ENCODE results near the gene PLK2. TPM values are rescaled to one million over a fixed set of nuclear protein-coding genes. Genes with fewer than 3 reads are reported as not detected.

Gene PLK2
- total RNA-seq, 1 experiment from 2014 or later = 372 TPM

DNA sequence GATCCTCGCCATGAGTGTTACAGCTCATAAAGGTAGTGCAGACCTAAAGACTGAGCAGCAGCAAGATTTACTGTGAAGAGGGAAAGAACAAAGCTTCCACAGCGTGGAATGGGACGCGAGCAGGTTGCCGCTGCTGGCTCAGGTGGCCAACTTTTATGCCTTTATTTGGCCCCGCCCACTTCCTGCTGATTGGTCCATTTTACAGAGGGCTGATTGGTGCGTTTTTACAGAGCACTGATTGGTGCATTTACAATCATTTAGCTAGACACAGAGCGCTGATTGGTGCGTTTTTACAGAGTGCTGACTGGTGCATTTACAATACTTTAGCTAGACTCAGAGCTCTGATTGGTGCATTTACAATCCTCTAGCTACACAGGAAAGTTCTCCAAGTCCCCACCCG lies 13.9 kb downstream of the PLK2 start:
- H3K9me3 ChIP-seq (ENCODE audit: low read length) = no peaks in the 10 kb centered on the region
- H3K9me2 ChIP-seq (replicated peaks; ENCODE audit: low read length) = no peaks in the 10 kb centered on the region
- DNase-seq = no peak
- no peak overlapping the region for H3K4me2 ChIP-seq (ENCODE audit: low read length)
- no peaks in the 10 kb centered on the region for H3K79me2 ChIP-seq (ENCODE audit: low read length)
- TF ChIP-seq EZH2phosphoT487 (IDR thresholded peaks at IDR 0.05; ENCODE audit: borderline replicate concordance, low read length) (no peak), EZH2 (IDR thresholded peaks at IDR 0.05; ENCODE audit: low read length, unreplicated experiment) (no peak)
- TF ChIP-seq, protein P1, sequence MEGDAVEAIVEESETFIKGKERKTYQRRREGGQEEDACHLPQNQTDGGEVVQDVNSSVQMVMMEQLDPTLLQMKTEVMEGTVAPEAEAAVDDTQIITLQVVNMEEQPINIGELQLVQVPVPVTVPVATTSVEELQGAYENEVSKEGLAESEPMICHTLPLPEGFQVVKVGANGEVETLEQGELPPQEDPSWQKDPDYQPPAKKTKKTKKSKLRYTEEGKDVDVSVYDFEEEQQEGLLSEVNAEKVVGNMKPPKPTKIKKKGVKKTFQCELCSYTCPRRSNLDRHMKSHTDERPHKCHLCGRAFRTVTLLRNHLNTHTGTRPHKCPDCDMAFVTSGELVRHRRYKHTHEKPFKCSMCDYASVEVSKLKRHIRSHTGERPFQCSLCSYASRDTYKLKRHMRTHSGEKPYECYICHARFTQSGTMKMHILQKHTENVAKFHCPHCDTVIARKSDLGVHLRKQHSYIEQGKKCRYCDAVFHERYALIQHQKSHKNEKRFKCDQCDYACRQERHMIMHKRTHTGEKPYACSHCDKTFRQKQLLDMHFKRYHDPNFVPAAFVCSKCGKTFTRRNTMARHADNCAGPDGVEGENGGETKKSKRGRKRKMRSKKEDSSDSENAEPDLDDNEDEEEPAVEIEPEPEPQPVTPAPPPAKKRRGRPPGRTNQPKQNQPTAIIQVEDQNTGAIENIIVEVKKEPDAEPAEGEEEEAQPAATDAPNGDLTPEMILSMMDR (conservative IDR thresholded peaks at IDR 0.05; ENCODE audit: low read depth, low read length) = no peak
- CTCF ChIA-PET = no interaction called here
- intact Hi-C loops (cut with micrococcal nuclease) = no loop called here
- POLR2A ChIA-PET (ENCODE audit: unreplicated experiment) = no interaction called here
- no peak overlapping the region for H3K27ac ChIP-seq (ENCODE audit: low read length)
- H3K9ac ChIP-seq (ENCODE audit: low read length) = no peak overlapping the region
- no peaks in the 10 kb centered on the region for H3F3A ChIP-seq (ENCODE audit: low read length, unreplicated experiment)
- no peaks in the 10 kb centered on the region for H4K20me1 ChIP-seq (ENCODE audit: low read length)
- H3K36me3 ChIP-seq (ENCODE audit: low read depth, low read length) = no peaks in the 10 kb centered on the region; the same call in 1 of the 2 replicates
- H3K4me1 ChIP-seq (ENCODE audit: insufficient read depth, low read length) = peaks cover 13% of the 10 kb centered on the region
- no peak for ATAC-seq
- no peak overlapping the region for H3K4me3 ChIP-seq (ENCODE audit: low read length)
- no TSS peak for BruUV-seq (replicated peaks)
- H3K27me3 ChIP-seq (ENCODE audit: low read length) = no peaks in the 10 kb centered on the region
- no peak overlapping the region for H2AFZ ChIP-seq (ENCODE audit: low read length)

DNA sequence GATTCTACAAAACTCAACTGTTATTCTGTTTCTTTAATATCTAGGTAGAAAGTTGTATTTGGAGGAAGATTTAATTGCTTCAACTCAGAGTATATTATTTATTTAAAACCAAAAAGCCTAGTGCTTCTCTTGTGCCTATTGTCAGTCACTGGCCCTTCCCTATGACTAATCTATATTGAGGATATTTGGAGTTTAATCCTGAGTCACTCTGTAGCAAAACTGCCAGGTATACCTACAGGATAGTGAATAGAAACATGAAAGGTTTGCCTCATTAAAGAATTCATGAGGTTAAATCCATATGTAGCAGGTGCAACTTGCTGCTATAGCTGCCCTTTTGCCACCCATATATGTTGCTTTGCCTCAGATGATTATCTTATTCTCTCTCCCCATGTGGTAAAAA lies 15.1 kb downstream of the PLK2 start:
- H3K27me3 ChIP-seq (ENCODE audit: low read length) = no peaks in the 10 kb centered on the region

DNA sequence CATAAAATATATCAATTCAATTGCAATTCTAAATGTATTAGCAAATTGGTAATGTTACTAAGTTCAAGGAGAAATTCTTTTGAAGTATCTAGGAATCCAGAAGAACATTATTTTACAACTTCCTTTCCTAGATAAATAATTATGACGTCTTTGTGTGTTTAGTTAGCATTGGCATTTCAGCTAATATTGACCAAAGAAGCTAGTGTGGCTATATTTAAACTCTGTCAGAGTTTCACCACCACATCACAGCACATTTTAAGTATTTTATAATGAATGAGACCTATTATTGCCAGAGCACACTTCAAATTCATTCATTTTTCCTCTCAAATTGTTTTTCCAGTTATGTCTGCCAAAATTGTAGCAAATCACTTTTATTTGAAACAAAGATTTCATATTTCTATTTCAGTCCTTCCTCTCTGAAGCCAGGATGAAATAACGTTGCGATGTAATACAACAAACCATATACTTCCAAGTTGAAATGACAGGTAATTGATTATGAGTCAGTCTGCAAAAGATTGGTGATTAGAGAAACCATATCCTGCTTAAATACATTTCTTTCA lies 18.9 kb downstream of the PLK2 start:
- H3K27ac ChIP-seq (ENCODE audit: low read length) = no peak overlapping the region
- TF ChIP-seq EZH2 (IDR thresholded peaks at IDR 0.05; ENCODE audit: low read length, unreplicated experiment) = no peak
- TF ChIP-seq, protein P1 (conservative IDR thresholded peaks at IDR 0.05; ENCODE audit: low read depth, low read length) = no peak
- no peak for TF ChIP-seq EZH2phosphoT487 (IDR thresholded peaks at IDR 0.05; ENCODE audit: borderline replicate concordance, low read length)

More for the DNA sequence above, 15.1 kb downstream of the PLK2 start:
- no peaks in the 10 kb centered on the region; the same call in 1 of the 2 replicates for H3K36me3 ChIP-seq (ENCODE audit: low read depth, low read length)
- no peaks in the 10 kb centered on the region for H3F3A ChIP-seq (ENCODE audit: low read length, unreplicated experiment)
- no peak for TF ChIP-seq EZH2 (IDR thresholded peaks at IDR 0.05; ENCODE audit: low read length, unreplicated experiment)
- TF ChIP-seq, protein P1 (conservative IDR thresholded peaks at IDR 0.05; ENCODE audit: low read depth, low read length) = no peak
- TF ChIP-seq EZH2phosphoT487 (IDR thresholded peaks at IDR 0.05; ENCODE audit: borderline replicate concordance, low read length) = no peak
- H3K4me1 ChIP-seq (ENCODE audit: insufficient read depth, low read length) = peaks cover 14% of the 10 kb centered on the region
- H3K79me2 ChIP-seq (ENCODE audit: low read length) = no peaks in the 10 kb centered on the region
- no peaks in the 10 kb centered on the region for H3K9me2 ChIP-seq (replicated peaks; ENCODE audit: low read length)
- ATAC-seq (peak; percentile 88), DNase-seq (peak; percentile 65)
- BruUV-seq (replicated peaks) = no TSS peak
- ChIA-PET POLR2A (ENCODE audit: unreplicated experiment) (interaction anchor here (0.9 kb wide), 1 partner anchor 16 kb away, joined by 3 read pairs; no protein-coding TSS in a partner anchor), CTCF (no interaction called here)
- no peak overlapping the region for H2AFZ ChIP-seq (ENCODE audit: low read length)
- H3K9me3 ChIP-seq (ENCODE audit: low read length) = no peaks in the 10 kb centered on the region
- H3K9ac ChIP-seq (ENCODE audit: low read length) = no peak overlapping the region
- H4K20me1 ChIP-seq (ENCODE audit: low read length) = no peaks in the 10 kb centered on the region
- peak overlapping the region; percentile 29 for H3K27ac ChIP-seq (ENCODE audit: low read length)
- no peak overlapping the region for H3K4me2 ChIP-seq (ENCODE audit: low read length)
- intact Hi-C loops (cut with micrococcal nuclease) = no loop called here
- no peak overlapping the region for H3K4me3 ChIP-seq (ENCODE audit: low read length)

More for the DNA sequence above, 18.9 kb downstream of the PLK2 start:
- Histone ChIP-seq H3K27me3 (ENCODE audit: low read length) (no peaks in the 10 kb centered on the region), H3K9me2 (replicated peaks; ENCODE audit: low read length) (no peaks in the 10 kb centered on the region), H3K9me3 (ENCODE audit: low read length) (no peaks in the 10 kb centered on the region), H3K4me1 (ENCODE audit: insufficient read depth, low read length) (peaks cover 14% of the 10 kb centered on the region), H3K4me3 (ENCODE audit: low read length) (no peak overlapping the region), H2AFZ (ENCODE audit: low read length) (no peak overlapping the region), H3K9ac (ENCODE audit: low read length) (no peak overlapping the region), H3K36me3 (ENCODE audit: low read depth, low read length) (no peaks in the 10 kb centered on the region), H3F3A (ENCODE audit: low read length, unreplicated experiment) (no peaks in the 10 kb centered on the region), H4K20me1 (ENCODE audit: low read length) (no peaks in the 10 kb centered on the region), H3K4me2 (ENCODE audit: low read length) (no peak overlapping the region), H3K79me2 (ENCODE audit: low read length) (no peaks in the 10 kb centered on the region)
- CTCF ChIA-PET = no interaction called here
- peak; percentile 15 for DNase-seq
- POLR2A ChIA-PET (ENCODE audit: unreplicated experiment) = no interaction called here
- peak; percentile 46 for ATAC-seq
- intact Hi-C loops (cut with micrococcal nuclease) = no loop called here
- no TSS peak for BruUV-seq (replicated peaks)
